Measurements from ENCODE around the gene DYSF. TPM values are rescaled to one million over a fixed set of nuclear protein-coding genes. Genes with fewer than 3 reads are reported as not detected.
"Not testable (repeated sequence)": the region's sequence is repeated elsewhere in the genome, so short reads cannot be mapped to it uniquely, and the experiment has no call there.

Gene DYSF
- total RNA-seq, 1 donor from 2014 or later, result 42.8 TPM

DNA sequence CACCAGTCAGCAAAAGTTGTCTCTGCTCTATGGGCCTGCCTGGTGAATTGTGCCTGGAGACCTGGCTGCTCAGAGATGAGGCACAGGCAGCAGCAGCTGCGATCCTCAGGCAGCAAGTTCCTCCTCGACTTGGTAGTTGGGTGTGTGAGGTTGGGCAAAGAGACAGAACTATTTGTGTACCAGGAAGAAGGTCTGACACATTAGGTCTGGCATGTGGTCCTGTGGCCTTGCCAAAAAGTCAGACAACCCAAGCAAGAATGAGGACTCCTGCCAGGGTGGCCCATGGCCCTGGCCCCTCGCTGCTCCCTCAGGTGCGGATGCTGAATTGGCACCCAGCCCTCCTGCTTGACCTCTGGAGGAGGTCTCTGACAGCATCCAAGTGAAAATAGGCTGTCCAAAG is 192.7 kb downstream of the DYSF start:
- Histone ChIP-seq H3K36me3 (ENCODE audit: control insufficient read depth, insufficient read depth, low read length) (peaks cover 2% of the 10 kb centered on the region), H3K27me3 (ENCODE audit: control insufficient read depth, insufficient read depth, low read length) (no peaks in the 10 kb centered on the region), H3K4me3 (ENCODE audit: low read depth, low read length) (no peak overlapping the region)
- no peak for DNase-seq (ENCODE audit: low read depth)
- TF ChIP-seq, protein P1, sequence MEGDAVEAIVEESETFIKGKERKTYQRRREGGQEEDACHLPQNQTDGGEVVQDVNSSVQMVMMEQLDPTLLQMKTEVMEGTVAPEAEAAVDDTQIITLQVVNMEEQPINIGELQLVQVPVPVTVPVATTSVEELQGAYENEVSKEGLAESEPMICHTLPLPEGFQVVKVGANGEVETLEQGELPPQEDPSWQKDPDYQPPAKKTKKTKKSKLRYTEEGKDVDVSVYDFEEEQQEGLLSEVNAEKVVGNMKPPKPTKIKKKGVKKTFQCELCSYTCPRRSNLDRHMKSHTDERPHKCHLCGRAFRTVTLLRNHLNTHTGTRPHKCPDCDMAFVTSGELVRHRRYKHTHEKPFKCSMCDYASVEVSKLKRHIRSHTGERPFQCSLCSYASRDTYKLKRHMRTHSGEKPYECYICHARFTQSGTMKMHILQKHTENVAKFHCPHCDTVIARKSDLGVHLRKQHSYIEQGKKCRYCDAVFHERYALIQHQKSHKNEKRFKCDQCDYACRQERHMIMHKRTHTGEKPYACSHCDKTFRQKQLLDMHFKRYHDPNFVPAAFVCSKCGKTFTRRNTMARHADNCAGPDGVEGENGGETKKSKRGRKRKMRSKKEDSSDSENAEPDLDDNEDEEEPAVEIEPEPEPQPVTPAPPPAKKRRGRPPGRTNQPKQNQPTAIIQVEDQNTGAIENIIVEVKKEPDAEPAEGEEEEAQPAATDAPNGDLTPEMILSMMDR (IDR thresholded peaks at IDR 0.05; ENCODE audit: insufficient read depth, low read length, poor library complexity, severe bottlenecking), result no peak

DNA sequence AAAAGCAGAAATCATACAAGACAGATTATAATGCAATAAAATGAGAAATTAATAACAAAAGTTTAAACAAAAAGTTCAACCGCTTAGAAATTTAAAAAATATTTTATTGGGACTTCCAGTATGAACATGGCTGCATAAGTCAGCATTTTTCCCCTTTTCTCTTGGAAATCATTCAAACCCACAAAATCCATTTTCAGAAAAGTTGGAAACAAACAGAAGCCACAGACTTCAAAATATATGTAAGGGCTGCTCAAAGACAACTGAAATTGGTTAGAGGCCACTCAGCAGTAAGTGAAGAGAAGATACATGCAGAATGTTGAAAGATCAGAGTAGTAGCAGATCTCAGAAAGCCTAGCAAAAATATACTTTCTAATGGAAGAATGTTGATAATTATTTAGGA is 194.0 kb downstream of the DYSF start:
- no peak for DNase-seq (ENCODE audit: low read depth)
- no peaks in the 10 kb centered on the region for H3K27me3 ChIP-seq (ENCODE audit: control insufficient read depth, insufficient read depth, low read length)
- H3K4me3 ChIP-seq (ENCODE audit: low read depth, low read length), result no peak overlapping the region
- TF ChIP-seq, protein P1 (IDR thresholded peaks at IDR 0.05; ENCODE audit: insufficient read depth, low read length, poor library complexity, severe bottlenecking), result no peak
- peaks cover 1% of the 10 kb centered on the region for H3K36me3 ChIP-seq (ENCODE audit: control insufficient read depth, insufficient read depth, low read length)

DNA sequence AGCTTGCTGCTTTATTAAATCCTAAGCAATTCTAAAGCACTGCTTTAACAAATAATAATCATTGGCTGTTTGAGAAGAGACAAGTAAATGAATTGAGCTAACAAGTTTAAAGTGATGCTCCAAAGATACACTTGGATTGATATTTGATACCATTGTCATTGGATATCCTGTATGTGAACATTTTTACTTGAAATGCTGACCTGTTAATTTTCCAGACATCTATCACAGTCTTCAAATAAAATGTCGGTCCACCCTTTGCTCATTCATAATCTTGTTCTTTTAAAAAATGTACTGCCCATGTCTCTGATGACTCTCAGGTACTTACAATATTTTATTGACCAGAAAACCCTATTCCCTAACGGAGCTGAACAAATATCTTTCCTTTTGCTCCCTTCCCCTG is 202.1 kb downstream of the DYSF start:
- H3K4me3 ChIP-seq (ENCODE audit: low read depth, low read length), result no peak overlapping the region
- no peak for DNase-seq (ENCODE audit: low read depth)
- TF ChIP-seq, protein P1 (IDR thresholded peaks at IDR 0.05; ENCODE audit: insufficient read depth, low read length, poor library complexity, severe bottlenecking), result no peak
- H3K27me3 ChIP-seq (ENCODE audit: control insufficient read depth, insufficient read depth, low read length), result no peaks in the 10 kb centered on the region
- no peaks in the 10 kb centered on the region for H3K36me3 ChIP-seq (ENCODE audit: control insufficient read depth, insufficient read depth, low read length)

DNA sequence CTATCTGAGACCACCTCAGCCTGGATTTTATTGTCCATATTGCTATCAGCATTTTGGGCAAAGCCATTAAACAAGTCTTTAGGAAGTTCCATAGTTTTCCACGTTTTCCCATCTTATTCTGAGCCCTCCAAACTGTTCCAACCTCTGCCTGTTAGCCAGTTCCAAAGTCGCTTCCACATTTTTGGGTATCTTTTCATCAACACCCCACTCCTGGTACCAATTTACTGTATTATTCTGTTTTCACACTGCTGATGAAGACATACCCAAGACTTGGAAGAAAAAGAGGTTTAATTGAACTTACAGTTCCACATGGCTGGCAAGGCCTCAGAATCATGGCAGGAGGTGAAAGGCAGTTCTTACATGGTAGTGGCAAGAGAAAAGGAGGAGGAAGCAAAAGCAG is 204.9 kb downstream of the DYSF start:
- DNase-seq (ENCODE audit: low read depth); H3K36me3 ChIP-seq (ENCODE audit: control insufficient read depth, insufficient read depth, low read length); H3K4me3 ChIP-seq (ENCODE audit: low read depth, low read length); H3K27me3 ChIP-seq (ENCODE audit: control insufficient read depth, insufficient read depth, low read length): not testable (repeated sequence)

DNA sequence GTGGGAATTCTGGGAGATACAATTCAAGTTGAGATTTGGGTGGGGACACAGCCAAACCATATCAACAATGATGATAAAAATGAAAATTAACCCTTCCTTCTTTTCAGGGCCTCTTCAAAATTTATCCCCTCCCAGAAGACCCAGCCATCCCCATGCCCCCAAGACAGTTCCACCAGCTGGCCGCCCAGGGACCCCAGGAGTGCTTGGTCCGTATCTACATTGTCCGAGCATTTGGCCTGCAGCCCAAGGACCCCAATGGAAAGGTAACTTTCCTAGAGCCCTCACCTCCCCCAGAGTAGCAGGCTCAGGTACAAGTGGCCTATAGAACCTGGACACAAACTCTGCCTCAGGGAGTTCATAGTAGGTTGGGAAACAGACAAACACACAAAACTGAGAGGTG is 205.4 kb downstream of the DYSF start:
- TF ChIP-seq, protein P1 (IDR thresholded peaks at IDR 0.05; ENCODE audit: insufficient read depth, low read length, poor library complexity, severe bottlenecking), result no peak
- DNase-seq (ENCODE audit: low read depth), result no peak
- Histone ChIP-seq H3K4me3 (ENCODE audit: low read depth, low read length) (no peak overlapping the region), H3K27me3 (ENCODE audit: control insufficient read depth, insufficient read depth, low read length) (no peaks in the 10 kb centered on the region), H3K36me3 (ENCODE audit: control insufficient read depth, insufficient read depth, low read length) (no peaks in the 10 kb centered on the region)

DNA sequence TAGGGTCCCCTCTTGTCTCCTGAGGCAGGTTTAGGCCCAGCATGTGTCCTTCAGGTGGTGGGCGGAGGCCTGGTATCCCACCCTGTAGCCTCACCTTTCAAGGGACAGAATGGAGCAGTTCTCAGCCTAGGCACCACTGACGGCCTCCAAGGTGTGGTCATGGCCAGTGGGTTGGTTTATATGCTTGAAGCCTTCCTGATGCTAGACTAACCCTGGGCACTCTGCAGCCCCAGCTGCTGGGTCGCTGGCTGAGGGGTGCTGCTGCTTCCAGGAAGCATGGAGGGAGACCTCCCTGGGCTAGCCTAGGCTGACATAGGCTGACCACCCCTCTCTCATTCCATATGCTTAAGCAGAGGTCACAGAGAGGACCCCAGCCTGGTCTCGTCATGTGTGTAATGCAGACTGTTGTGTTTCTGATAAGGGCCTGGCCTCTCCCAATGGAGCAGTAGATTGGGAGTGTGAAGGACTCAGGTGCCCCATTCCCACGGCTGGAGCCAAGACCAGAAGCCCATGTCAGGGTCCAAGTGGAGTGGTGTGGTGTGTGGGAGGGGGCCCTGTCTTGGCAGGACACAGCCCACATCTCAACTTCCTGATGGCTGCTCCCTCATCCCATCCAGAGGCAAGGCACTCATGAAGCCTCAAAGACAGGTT is 206.6 kb downstream of the DYSF start:
- H3K27me3 ChIP-seq (ENCODE audit: control insufficient read depth, insufficient read depth, low read length), result no peaks in the 10 kb centered on the region
- TF ChIP-seq, protein P1 (IDR thresholded peaks at IDR 0.05; ENCODE audit: insufficient read depth, low read length, poor library complexity, severe bottlenecking), result no peak
- DNase-seq (ENCODE audit: low read depth), result no peak
- no peaks in the 10 kb centered on the region for H3K36me3 ChIP-seq (ENCODE audit: control insufficient read depth, insufficient read depth, low read length)
- H3K4me3 ChIP-seq (ENCODE audit: low read depth, low read length), result no peak overlapping the region
